Kidney tubule cell (primary cell): ENCODE data around the gene GDE1.
A peak's percentile ranks its signal among the peaks of the same experiment; 100 is the strongest.

Experiments
- DNase-seq: peaks from one replicate; pipeline ENCODE4 v3.0.0-alpha.2; 2018; ENCODE audit warnings: low spot score

The GDE1 gene

GRCh38 chr16:19486051-19486450 is 35.8 kb downstream of the GDE1 start:
- no peak for DNase-seq

DNA sequence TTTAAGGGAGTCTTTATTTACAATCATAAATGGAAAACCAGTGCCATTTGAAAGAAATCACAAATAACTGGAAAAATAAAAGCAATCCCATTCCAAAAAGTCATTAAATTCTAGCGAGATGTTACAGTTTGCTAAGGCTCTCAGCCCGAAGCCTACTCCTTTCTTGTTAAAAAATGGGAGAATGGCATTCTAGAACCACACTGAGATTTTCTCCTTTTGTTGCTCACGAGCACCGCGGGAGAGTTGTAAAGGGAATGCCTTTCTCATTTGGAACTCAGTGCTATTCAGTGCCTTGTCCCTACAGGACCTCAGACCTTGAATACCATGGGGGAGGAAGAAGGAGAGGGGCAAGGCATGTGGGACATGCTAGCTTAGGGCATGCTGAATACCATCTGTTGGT is 36.3 kb downstream of the GDE1 start:
- DNase-seq = no peak

GRCh38 chr16:19484096-19484495 is 37.8 kb downstream of the GDE1 start:
- DNase-seq = no peak

GRCh38 chr16:19482291-19482690 is 39.6 kb downstream of the GDE1 start:
- DNase-seq = no peak

DNA sequence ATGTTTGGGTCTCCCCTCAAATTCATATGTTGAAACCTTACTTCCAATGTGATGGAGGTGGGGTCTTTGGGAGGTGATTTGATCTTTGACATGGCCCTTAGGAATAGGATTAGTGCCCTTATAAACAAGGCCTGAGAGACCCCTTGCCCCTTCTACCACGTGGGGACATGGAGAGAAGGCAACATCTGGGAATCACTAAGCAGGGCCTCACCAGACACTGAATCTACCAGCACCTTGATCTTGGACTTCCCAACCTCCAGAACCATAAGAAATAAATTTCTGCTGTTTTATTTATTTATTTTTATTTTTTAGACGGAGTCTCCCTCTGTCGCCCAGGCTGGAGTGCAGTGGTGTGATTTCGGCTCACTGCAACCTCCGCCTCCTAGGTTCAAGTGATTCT is 40.1 kb downstream of the GDE1 start:
- no peak for DNase-seq

DNA sequence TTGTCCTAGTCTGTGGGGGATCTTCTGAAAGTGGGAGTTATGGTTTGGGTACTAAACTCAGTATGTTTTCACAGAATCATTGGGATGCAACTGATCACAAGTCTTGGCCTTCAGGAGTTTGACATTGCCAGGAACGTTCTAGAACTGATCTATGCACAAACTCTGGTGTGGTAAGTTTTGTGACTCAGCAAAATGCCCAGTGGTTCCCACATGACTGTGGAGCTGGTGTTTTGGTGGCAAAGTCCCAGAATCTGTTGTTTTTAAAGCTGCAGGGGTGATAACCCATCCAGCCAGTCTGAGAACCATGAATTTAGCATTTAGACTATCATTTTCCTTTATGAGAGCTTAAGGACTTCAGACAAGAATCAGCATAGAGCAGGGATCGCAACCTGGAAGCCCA is 40.6 kb downstream of the GDE1 start:
- no peak for DNase-seq

DNA sequence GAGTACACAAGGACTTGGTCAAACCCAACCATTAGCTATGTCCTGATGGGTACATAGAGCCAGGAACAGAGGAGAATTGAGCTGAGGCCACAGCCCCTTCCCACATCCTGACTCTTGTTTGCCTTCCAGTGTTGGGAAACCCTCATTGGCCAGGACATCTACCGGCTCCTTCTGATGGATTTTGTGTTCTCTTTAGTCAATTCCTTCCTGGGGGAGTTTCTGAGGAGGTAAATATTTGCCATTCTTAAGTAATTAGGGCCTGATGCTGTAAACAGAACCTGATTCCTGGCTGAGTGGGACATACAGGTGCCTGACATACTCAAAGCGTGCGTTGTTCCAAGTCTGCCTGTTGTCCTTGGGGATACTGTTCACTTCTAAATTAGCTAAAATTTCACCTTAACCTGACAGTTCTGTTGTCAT is 42.6 kb downstream of the GDE1 start:
- DNase-seq = no peak

DNA sequence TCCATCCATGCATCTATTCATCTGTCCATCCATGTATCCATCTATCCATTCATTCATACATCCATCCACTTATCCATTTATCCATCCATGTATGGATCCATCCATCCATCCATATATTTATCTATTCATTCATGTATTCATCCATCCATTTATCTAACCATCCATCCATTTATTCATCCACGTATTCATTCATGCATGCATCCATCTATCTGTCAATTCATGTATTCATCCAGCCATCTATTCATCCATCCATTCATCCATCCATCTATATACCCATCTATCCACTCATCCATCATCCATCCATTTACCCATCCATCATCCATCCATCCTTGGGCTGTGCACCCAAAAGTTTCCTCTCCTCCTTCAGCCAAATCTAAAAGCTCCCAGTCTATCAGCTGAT is 43.4 kb downstream of the GDE1 start:
- DNase-seq = no peak

- no peak for DNase-seq
These were observed 47.3 kb downstream of the GDE1 start for GRCh38 chr16:19474617-19475016.

DNA sequence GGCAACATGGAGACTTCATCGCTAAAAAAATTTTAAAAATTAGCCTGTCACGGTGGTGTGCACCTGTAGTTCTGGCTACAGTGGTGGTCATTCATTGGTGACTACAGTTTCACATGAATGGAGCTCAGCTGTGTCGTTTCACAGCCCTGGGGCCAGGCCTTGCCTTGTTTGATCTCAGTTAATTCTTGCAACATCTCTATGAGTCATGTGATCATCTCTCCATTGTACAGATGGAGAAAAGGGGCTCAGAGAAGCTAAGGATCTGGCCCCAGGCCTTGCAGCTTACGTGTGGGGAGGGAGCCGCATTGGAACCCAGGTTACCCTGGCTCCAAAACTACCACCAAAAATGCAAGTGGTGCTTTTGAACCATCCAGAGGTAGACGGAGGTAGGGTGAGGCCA is 49.4 kb downstream of the GDE1 start:
- peak; percentile 22 for DNase-seq

DNA sequence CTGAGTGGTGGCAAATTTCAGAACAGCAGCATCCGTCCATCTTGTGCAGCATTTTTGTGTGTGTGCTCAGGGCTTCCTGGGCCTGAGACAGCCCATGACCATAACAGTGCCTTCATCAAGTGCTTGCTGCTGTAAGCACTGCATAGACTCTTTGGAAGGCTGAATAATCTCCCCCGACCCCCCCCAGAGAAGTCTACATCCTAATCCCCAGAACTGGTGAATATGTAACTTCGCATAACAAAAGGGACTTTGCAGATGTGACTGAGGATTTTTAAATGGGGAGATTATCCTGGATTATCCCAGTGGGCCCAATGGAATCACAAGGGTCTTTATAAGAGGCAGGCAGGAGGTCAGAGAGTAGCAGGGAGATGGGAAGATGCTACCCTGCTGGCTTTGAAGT is 53.6 kb downstream of the GDE1 start:
- DNase-seq = no peak

DNA sequence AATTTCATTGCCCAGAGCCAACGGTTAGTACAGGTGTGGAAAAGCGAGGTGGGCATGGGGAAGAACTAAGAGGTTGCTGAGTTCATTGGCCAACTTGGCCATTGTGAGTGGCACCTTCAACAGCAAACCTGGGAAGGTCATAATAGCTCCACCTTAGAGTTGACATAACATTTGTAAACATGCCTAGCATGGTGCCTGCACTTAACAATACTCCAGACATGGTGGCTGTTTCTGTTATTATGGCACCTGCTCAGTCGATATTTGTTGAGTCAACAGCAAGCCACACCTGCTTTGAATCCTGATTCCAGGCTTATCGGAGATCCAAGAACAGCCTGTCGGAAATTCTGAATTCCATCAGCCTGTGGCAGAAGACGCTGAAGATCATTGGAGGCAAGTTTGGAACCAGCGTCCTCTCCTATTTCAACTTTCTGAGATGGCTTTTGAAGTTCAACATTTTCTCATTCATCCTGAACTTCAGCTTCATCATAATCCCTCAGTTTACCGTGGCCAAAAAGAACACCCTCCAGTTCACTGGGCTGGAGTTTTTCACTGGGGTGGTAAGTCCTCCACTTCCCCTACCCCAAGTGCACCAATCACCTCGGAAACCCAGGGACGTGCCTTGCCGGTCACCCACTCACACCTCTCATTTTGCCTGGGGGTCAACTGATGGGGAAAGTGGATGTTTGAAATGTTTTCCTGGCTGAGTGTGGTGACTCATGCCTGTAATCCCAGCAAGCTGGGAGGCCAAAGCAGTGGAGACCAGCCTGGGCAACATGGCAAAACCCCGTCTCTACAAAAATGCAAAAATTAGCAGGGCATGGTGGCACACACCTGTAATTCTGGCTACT is 58.2 kb downstream of the GDE1 start:
- no peak for DNase-seq

DNA sequence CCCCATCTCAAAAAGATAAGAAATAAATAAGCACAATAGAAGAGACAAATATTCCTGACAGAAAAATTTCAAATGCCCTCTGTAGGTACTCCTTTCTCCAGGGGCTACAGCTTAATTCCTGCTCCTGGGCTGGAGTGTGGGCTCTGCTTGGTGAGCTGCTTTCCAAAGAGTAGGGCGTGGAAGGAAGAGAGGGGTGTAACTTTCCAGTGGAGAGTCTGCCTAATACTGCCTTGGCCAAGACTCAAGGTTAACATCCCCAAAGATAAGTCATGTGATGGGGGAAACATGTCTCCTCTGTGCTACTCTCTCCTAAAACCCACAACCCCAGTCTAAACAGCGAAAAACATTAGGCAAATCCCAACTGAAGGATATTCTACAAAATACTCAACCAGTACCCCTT is 61.5 kb downstream of the GDE1 start:
- DNase-seq = no peak

GRCh38 chr16:19458722-19459379 is 63.0 kb downstream of the GDE1 start:
- DNase-seq = no peak
